WTC11 (cell line): ENCODE results near the gene KLRC2. TPM values are rescaled to one million over a fixed set of nuclear protein-coding genes. Genes with fewer than 3 reads are reported as not detected.
"Not testable (repeated sequence)": the region's sequence is repeated elsewhere in the genome, so short reads cannot be mapped to it uniquely, and the experiment has no call there.

Experiments
- ATAC-seq: fragments of 200-7000 bp; cut with Tn5 transposase; 2 replicates; pipeline ENCODE4 v1.10.0; 2021; ENCODE audit warnings: mild to moderate bottlenecking, moderate library complexity
- CTCF ChIA-PET: fragments of 300-600 bp; sonication (Branson Sonifier 250); formaldehyde crosslinking; loops from one replicate; lab custom pipeline; 2021; ENCODE audit warnings: antibody characterized with exemption; lab: Charles Lee
- POLR2A ChIA-PET: fragments of 350-600 bp; sonication (Branson Sonifier 250); formaldehyde crosslinking; loops from one replicate; lab custom pipeline; 2021; ENCODE audit warnings: antibody characterized with exemption; lab: Charles Lee
- DNase-seq: peaks from one replicate; pipeline ENCODE4 v3.0.0; 2021; ENCODE audit warnings: low spot score
- H3K27ac Mint-ChIP-seq: 2 replicates; pipeline ENCODE4 v1.8.0; 2021; ENCODE audit warnings: mixed read lengths
- H3K27me3 Mint-ChIP-seq: 2 replicates; pipeline ENCODE4 v1.8.0; 2021; ENCODE audit warnings: low read depth, mild to moderate bottlenecking, moderate library complexity, mixed read lengths
- H3K36me3 Mint-ChIP-seq: 2 replicates; pipeline ENCODE4 v1.8.0; 2021; ENCODE audit warnings: mixed read lengths
- H3K4me1 Mint-ChIP-seq: 2 replicates; pipeline ENCODE4 v1.8.0; 2022; ENCODE audit warnings: mixed read lengths
- H3K4me3 Mint-ChIP-seq: 2 replicates; pipeline ENCODE4 v1.8.0; 2021; ENCODE audit warnings: mild to moderate bottlenecking, moderate library complexity, mixed read lengths
- H3K9me3 Mint-ChIP-seq: 2 replicates; pipeline ENCODE4 v1.8.0; 2021; ENCODE audit warnings: mixed read lengths
- ATF1 ChIP-seq: sonication (generic); formaldehyde crosslinking; IDR thresholded peaks from 2 replicates; pipeline ENCODE4 v1.8.1; 2023; ENCODE audit warnings: mild to moderate bottlenecking, moderate library complexity, missing genetic modification reagents
- CREB1 ChIP-seq: sonication (generic); formaldehyde crosslinking; IDR thresholded peaks from 2 replicates; pipeline ENCODE4 v1.8.0; 2023; ENCODE audit warnings: mild to moderate bottlenecking, missing genetic modification reagents
- CREM ChIP-seq: sonication (generic); formaldehyde crosslinking; IDR thresholded peaks from 2 replicates; pipeline ENCODE4 v1.8.1; 2022; ENCODE audit warnings: mild to moderate bottlenecking, missing genetic modification reagents, moderate library complexity
- ELF4 ChIP-seq: sonication (generic); formaldehyde crosslinking; IDR thresholded peaks from 2 replicates; pipeline ENCODE4 v1.8.1; 2022; ENCODE audit warnings: low read depth, mild to moderate bottlenecking, moderate library complexity, missing genetic modification reagents
- ESRRA ChIP-seq: sonication (generic); formaldehyde crosslinking; IDR thresholded peaks from 2 replicates; pipeline ENCODE4 v1.8.1; 2022; ENCODE audit warnings: mild to moderate bottlenecking, missing genetic modification reagents, borderline replicate concordance
- FOXJ3 ChIP-seq: sonication (generic); formaldehyde crosslinking; IDR thresholded peaks from 2 replicates; pipeline ENCODE4 v1.9.0; 2021; ENCODE audit warnings: missing genetic modification reagents, mild to moderate bottlenecking, borderline replicate concordance
- FOXP1 ChIP-seq: sonication (generic); formaldehyde crosslinking; IDR thresholded peaks from 2 replicates; pipeline ENCODE4 v1.8.0; 2022; ENCODE audit warnings: missing genetic modification reagents, mild to moderate bottlenecking, moderate library complexity, borderline replicate concordance
- JUN ChIP-seq: sonication (generic); formaldehyde crosslinking; IDR thresholded peaks from 2 replicates; pipeline ENCODE4 v1.8.0; 2023; ENCODE audit warnings: mild to moderate bottlenecking, missing genetic modification reagents
- KAT7 ChIP-seq: sonication (generic); formaldehyde crosslinking; IDR thresholded peaks from 2 replicates; pipeline ENCODE4 v1.8.1; 2023; ENCODE audit warnings: missing genetic modification reagents, mild to moderate bottlenecking, borderline replicate concordance
- MAX ChIP-seq: sonication (generic); formaldehyde crosslinking; IDR thresholded peaks from 2 replicates; pipeline ENCODE4 v1.8.0; 2022; ENCODE audit warnings: mild to moderate bottlenecking, missing genetic modification reagents
- NFE2L1 ChIP-seq: sonication (generic); formaldehyde crosslinking; IDR thresholded peaks from 2 replicates; pipeline ENCODE4 v1.8.1; 2023; ENCODE audit warnings: missing genetic modification reagents
- PRDM15 ChIP-seq: sonication (generic); formaldehyde crosslinking; IDR thresholded peaks from 2 replicates; pipeline ENCODE4 v1.8.0; 2022; ENCODE audit warnings: missing genetic modification reagents
- ZNF317 ChIP-seq: sonication (generic); formaldehyde crosslinking; IDR thresholded peaks from 2 replicates; pipeline ENCODE4 v1.8.1; 2023; ENCODE audit warnings: low read depth, mild to moderate bottlenecking, moderate library complexity, missing genetic modification reagents, borderline replicate concordance
- ZNF425 ChIP-seq: fragments of 250-450 bp; sonication (Bioruptor Pico); conservative IDR thresholded peaks from 2 replicates; pipeline ENCODE4 v1.9.0; 2021; ENCODE audit warnings: mild to moderate bottlenecking
- total RNA-seq: library from RNA; stranded (reverse); gene quantifications from 3 replicates; pipeline ENCODE4 v1.2.3, GENCODE V29; 2021
- TF ChIP-seq, protein P1 (sequence below): sonication (generic); formaldehyde crosslinking; IDR thresholded peaks from 2 replicates; pipeline ENCODE4 v1.8.1; 2022; ENCODE audit warnings: low read depth, missing genetic modification reagents, borderline replicate concordance
- TF ChIP-seq, protein P2 (sequence below): sonication (generic); formaldehyde crosslinking; IDR thresholded peaks from 2 replicates; pipeline ENCODE4 v1.8.0; 2022; ENCODE audit warnings: mild to moderate bottlenecking, missing genetic modification reagents
- TF ChIP-seq, protein P3 (sequence below): sonication (generic); formaldehyde crosslinking; IDR thresholded peaks from 2 replicates; pipeline ENCODE4 v1.8.1; 2022; ENCODE audit warnings: low read depth, mild to moderate bottlenecking, moderate library complexity, missing genetic modification reagents, borderline replicate concordance
- TF ChIP-seq, protein P4 (sequence below): sonication (generic); formaldehyde crosslinking; IDR thresholded peaks from 2 replicates; pipeline ENCODE4 v1.8.0; 2022; ENCODE audit warnings: mild to moderate bottlenecking, missing genetic modification reagents
- TF ChIP-seq, protein P5 (sequence below): sonication (generic); formaldehyde crosslinking; IDR thresholded peaks from 2 replicates; pipeline ENCODE4 v1.8.1; 2023; ENCODE audit warnings: mild to moderate bottlenecking, moderate library complexity, missing genetic modification reagents

KLRC2 gene
- total RNA-seq, 1 experiment from 2014 or later: not detected

DNA sequence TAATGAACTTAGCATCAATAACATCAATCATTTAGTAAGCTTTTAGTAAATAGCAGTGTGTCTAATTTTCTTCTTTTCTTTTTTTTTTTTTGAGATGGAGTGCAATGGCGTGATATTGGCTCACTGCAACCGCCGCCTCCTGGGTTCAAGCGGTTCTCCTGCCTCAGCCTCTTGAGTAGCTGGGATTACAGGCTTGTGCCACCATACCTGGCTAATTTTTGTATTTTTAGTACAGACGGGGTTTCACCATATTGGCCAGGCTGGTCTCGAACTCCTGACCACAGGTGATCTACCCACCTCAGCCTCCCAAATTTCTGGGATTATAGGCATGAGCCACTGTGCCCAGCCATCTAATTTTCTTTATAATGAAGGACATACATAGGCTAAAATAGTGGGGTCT, 48.3 kb downstream of the KLRC2 start:
- POLR2A ChIA-PET, H3K27me3 Mint-ChIP-seq, H3K36me3 Mint-ChIP-seq, H3K4me1 Mint-ChIP-seq, ATAC-seq, CTCF ChIA-PET, DNase-seq, H3K27ac Mint-ChIP-seq, H3K4me3 Mint-ChIP-seq: not testable (repeated sequence)
- H3K9me3 Mint-ChIP-seq: peaks cover 14% of the 10 kb centered on the region

DNA sequence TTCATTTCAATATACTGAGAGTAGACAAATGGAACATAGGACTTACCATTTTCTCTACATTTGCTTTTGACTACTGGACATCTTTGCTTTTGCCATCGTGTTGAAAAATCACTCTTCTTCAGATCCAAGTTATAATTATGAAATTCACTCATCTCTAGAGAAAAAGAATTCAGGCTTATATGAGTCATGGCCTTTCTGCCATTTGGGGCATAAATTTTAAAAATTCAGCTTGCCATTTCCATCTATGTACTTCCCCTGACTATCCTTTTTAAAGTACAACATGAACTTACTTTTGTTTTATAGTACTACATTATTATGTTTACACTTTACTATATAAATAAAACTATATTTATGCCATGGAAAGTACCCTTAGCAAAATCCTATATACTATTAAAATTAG, 49.0 kb downstream of the KLRC2 start:
- TF ChIP-seq, protein P1, sequence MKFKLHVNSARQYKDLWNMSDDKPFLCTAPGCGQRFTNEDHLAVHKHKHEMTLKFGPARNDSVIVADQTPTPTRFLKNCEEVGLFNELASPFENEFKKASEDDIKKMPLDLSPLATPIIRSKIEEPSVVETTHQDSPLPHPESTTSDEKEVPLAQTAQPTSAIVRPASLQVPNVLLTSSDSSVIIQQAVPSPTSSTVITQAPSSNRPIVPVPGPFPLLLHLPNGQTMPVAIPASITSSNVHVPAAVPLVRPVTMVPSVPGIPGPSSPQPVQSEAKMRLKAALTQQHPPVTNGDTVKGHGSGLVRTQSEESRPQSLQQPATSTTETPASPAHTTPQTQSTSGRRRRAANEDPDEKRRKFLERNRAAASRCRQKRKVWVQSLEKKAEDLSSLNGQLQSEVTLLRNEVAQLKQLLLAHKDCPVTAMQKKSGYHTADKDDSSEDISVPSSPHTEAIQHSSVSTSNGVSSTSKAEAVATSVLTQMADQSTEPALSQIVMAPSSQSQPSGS: no peak
- TF ChIP-seq, protein P2, sequence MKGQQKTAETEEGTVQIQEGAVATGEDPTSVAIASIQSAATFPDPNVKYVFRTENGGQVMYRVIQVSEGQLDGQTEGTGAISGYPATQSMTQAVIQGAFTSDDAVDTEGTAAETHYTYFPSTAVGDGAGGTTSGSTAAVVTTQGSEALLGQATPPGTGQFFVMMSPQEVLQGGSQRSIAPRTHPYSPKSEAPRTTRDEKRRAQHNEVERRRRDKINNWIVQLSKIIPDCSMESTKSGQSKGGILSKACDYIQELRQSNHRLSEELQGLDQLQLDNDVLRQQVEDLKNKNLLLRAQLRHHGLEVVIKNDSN (CRISPR knock-in tag): no peak
- TF ChIP-seq, protein P3, sequence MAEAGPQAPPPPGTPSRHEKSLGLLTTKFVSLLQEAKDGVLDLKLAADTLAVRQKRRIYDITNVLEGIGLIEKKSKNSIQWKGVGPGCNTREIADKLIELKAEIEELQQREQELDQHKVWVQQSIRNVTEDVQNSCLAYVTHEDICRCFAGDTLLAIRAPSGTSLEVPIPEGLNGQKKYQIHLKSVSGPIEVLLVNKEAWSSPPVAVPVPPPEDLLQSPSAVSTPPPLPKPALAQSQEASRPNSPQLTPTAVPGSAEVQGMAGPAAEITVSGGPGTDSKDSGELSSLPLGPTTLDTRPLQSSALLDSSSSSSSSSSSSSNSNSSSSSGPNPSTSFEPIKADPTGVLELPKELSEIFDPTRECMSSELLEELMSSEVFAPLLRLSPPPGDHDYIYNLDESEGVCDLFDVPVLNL (CRISPR knock-in tag): no peak
- TF ChIP-seq ATF1 (CRISPR knock-in tag): no peak
- no peak for TF ChIP-seq CREB1
- TF ChIP-seq, protein P4, sequence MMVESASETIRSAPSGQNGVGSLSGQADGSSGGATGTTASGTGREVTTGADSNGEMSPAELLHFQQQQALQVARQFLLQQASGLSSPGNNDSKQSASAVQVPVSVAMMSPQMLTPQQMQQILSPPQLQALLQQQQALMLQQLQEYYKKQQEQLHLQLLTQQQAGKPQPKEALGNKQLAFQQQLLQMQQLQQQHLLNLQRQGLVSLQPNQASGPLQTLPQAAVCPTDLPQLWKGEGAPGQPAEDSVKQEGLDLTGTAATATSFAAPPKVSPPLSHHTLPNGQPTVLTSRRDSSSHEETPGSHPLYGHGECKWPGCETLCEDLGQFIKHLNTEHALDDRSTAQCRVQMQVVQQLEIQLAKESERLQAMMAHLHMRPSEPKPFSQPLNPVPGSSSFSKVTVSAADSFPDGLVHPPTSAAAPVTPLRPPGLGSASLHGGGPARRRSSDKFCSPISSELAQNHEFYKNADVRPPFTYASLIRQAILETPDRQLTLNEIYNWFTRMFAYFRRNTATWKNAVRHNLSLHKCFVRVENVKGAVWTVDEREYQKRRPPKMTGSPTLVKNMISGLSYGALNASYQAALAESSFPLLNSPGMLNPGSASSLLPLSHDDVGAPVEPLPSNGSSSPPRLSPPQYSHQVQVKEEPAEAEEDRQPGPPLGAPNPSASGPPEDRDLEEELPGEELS (CRISPR knock-in tag): no peak
- TF ChIP-seq ELF4: no peak
- no peak for TF ChIP-seq CREM (CRISPR knock-in tag)
- no peak for TF ChIP-seq JUN (CRISPR knock-in tag)
- TF ChIP-seq, protein P5, sequence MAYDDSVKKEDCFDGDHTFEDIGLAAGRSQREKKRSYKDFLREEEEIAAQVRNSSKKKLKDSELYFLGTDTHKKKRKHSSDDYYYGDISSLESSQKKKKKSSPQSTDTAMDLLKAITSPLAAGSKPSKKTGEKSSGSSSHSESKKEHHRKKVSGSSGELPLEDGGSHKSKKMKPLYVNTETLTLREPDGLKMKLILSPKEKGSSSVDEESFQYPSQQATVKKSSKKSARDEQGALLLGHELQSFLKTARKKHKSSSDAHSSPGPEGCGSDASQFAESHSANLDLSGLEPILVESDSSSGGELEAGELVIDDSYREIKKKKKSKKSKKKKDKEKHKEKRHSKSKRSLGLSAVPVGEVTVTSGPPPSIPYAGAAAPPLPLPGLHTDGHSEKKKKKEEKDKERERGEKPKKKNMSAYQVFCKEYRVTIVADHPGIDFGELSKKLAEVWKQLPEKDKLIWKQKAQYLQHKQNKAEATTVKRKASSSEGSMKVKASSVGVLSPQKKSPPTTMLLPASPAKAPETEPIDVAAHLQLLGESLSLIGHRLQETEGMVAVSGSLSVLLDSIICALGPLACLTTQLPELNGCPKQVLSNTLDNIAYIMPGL (CRISPR knock-in tag): no peak
- no peak for TF ChIP-seq ESRRA (CRISPR knock-in tag)
- no peaks in the 10 kb centered on the region for H3K4me1 Mint-ChIP-seq
- H3K36me3 Mint-ChIP-seq: peaks cover 4% of the 10 kb centered on the region; the same call in 1 of the 2 replicates
- no peak overlapping the region for H3K27ac Mint-ChIP-seq
- ATAC-seq (no peak), DNase-seq (no peak)
- H3K9me3 Mint-ChIP-seq: peaks cover 14% of the 10 kb centered on the region
- no peaks in the 10 kb centered on the region for H3K27me3 Mint-ChIP-seq
- no peak overlapping the region for H3K4me3 Mint-ChIP-seq
- ChIA-PET POLR2A (no interaction called here), CTCF (no interaction called here)

GRCh38 chr12:10385166-10385613, 50.6 kb downstream of the KLRC2 start:
- H3K27ac Mint-ChIP-seq: no peak overlapping the region
- POLR2A ChIA-PET: no interaction called here
- H3K4me1 Mint-ChIP-seq: no peaks in the 10 kb centered on the region
- H3K4me3 Mint-ChIP-seq: no peak overlapping the region
- CTCF ChIA-PET: no interaction called here
- no peaks in the 10 kb centered on the region for H3K27me3 Mint-ChIP-seq
- peaks cover 14% of the 10 kb centered on the region for H3K9me3 Mint-ChIP-seq
- DNase-seq (no peak), ATAC-seq (no peak)
- peaks cover 4% of the 10 kb centered on the region; the same call in 1 of the 2 replicates for H3K36me3 Mint-ChIP-seq
- TF ChIP-seq KAT7 (CRISPR knock-in tag) (no peak), NFE2L1 (CRISPR knock-in tag) (no peak), ZNF425 (CRISPR knock-in tag) (no peak), FOXJ3 (no peak), FOXP1 (CRISPR knock-in tag) (no peak), ZNF317 (CRISPR knock-in tag) (no peak), MAX (CRISPR knock-in tag) (no peak), PRDM15 (CRISPR knock-in tag) (no peak)
